GM21529 (cell line): ENCODE data around the gene TP53AIP1.
"Not testable (repeated sequence)": the region's sequence is repeated elsewhere in the genome, so short reads cannot be mapped to it uniquely, and the experiment has no call there.

Experiments
- ATAC-seq: cut with Tn5 transposase; IDR thresholded peaks from one replicate; pipeline ENCODE4 v1.9.1; 2021; ENCODE audit not compliant: unreplicated experiment

TP53AIP1 gene

DNA sequence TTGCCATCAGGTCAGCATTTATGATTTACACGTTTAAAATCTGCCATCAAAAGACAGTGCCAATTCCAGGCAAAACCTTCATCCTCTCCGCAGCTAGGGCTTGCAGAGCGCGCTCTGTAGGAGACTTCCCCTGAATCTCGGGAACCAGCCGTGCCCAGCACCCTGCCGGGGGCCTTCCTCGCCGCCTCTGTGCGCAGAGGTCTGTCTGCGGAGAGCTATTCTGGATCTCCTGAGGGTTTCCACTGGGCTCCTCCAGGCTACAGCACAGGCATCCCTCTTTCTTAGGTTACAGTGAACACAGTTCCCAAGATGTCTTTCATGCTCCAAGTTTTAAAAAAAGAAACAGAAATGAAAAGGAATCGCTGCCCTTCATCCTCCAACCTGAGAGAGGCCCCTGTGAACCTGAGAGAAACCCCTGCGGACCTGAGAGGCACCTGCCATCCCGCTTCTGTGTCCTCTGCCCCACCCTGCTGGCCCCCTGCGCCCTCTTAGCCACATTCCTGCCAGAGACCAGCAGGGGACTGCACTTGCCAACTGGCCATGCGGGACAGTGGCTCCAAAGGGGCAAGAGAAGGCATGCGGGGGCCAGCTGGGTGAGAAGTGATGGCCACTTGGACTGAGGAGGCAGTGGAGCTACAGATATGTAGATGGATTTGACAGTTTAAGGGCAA is 16.1 kb downstream of the TP53AIP1 start:
- no peak for ATAC-seq

DNA sequence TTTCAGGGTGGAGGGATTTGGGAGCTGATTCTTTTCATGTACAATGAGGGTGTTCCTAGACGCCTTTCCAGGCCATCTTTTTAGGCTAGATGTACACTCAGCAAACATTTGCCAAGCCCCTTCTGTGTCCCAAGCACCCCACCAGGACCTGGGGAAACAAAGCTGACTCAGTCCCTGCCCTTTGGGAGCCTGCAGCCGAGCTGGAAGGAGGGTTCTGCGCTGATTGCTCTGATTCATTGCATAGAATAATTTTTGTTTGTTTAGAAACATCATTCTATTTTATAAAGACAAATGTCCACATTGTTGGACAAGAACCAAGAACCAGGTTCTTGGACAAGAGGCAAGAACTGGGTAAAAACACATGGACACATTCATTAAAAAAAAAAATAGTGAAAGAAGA is 16.7 kb downstream of the TP53AIP1 start:
- ATAC-seq, result no peak

DNA sequence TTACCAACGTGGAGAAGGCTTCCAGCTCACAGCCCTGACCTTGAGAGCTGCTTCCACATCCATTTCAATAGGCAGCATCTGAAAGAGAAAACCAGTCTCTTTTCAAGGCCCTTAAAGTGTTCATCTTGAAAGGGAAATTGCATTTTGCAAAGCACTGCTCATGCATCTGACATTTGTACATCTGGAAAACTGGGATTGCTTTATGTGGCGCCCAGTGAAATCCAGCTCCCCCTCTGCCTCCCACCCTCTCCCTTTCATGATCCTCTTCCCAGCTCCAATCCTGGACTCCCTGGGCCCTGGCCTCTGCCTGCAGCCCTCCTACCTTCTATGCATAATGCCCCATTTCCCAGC is 17.4 kb downstream of the TP53AIP1 start:
- no peak for ATAC-seq

GRCh38 chr11:128924510-128925249 is 18.0 kb downstream of the TP53AIP1 start:
- ATAC-seq, result no peak

GRCh38 chr11:128924104-128924503 is 18.6 kb downstream of the TP53AIP1 start:
- no peak for ATAC-seq

DNA sequence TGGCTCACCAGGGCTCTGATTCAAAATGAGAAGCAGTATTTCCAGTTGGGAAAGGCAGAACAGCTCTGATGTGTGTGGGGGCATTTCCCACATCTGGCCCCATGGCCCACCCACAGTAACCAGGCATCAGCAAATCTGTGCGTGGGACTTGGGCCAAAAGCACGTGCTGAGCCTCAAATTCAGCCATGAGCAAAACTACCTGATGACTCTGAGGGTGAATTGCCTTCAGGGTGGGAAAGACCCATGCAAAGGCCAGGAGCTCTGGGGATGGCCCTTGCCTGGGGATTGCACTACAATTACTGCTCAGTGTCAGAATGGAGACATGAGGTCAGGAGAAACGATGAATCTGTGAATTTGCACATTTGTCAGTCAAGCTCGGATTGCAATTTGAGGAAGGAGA is 20.9 kb downstream of the TP53AIP1 start:
- no peak for ATAC-seq

- ATAC-seq, result no peak
Measured at GRCh38 chr11:128920666-128921065, 22.0 kb downstream of the TP53AIP1 start.

GRCh38 chr11:128919635-128920034 is 23.0 kb downstream of the TP53AIP1 start:
- ATAC-seq, result not testable (repeated sequence)

DNA sequence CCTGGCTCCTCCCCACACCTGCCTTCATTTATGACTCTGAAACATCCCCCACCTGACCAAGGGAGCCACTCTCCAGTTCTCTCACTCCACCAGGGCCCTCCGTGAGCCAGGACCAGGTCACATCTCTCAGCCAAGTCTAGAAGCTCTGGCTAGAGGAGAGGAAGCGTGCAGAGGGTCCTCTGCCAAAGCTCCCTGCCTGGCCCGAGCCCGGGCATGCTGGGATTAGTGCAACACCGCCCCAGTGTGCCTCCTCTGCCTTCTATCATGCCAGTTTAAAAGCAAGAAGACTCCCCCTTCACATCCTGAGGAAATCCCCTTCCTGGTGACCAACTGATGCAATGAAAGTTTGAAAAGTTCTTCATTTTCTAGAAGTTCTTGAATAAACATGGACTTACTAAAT is 23.5 kb downstream of the TP53AIP1 start:
- no peak for ATAC-seq

DNA sequence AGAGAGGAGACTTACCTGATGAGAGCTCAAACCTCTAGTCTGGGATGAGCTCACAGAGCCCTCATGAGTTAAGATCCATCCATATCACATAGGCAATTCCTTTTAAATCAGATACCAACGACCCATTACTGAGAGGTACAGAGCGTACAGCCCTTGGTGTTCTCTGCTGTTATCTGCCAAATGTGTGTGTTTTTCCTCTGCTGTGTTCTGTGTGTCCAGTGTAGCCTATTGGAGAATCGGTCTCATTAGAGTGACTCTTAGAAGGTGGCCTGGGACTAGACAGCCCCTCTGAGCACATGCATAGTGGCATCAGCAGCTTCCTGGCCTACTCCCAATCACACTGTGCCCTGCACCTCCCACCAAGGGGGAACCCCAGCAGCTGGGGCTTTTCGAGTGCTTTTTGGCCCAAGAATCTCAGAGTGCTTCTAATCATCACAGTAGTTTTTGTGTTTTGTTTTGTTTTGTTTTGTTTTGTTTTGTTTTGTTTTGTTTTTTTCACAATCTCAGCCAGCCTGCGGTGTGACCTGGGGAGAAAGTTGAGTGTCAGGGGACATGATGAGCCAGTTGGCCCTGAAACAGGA is 25.4 kb downstream of the TP53AIP1 start:
- ATAC-seq, result no peak

DNA sequence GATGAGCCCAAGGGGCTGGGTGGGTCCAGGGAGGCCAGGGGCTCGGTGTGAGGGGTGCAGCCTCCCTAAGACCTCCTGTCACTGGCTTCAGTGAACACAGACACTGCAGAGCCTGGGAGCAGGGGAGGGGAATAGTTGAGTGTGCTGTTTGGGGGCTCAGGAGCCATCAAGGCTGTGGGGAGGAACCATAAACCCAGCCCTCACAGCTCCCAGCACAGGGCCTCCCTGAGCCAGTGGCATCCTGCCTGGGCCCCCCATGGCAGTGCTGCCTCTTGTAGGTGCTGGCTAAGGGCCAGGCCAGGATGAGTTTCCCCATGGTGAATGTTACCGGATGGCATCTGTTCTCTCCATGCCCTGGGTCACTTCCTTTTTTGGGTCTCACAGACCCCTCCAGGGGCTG is 26.0 kb downstream of the TP53AIP1 start:
- no peak for ATAC-seq

DNA sequence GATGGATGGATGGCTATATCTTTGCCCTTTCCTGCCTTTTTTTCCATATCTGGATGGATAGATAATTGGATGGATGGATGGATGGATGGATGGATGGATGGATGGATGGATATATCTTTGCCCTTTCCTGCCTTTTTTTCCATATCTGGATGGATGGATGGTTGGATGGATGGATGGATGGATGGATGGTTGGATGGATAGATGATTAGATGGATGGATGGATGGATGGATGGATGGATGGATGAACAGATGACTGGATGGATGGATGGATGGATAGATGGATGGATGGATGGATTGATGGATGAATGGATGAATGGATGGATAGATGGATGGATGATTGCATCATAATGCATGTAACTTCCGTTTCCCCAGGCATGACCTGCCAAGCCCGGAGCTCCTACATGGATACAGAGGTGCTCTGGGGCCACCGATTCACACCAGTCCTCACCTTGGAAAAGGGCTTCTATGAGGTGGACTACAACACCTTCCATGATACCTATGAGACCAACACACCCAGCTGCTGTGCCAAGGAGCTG is 26.6 kb downstream of the TP53AIP1 start:
- no peak for ATAC-seq

- ATAC-seq, result no peak
Measured at GRCh38 chr11:128915149-128915521, 27.5 kb downstream of the TP53AIP1 start.

- no peak for ATAC-seq
Measured at GRCh38 chr11:128914216-128915148, 28.2 kb downstream of the TP53AIP1 start.

DNA sequence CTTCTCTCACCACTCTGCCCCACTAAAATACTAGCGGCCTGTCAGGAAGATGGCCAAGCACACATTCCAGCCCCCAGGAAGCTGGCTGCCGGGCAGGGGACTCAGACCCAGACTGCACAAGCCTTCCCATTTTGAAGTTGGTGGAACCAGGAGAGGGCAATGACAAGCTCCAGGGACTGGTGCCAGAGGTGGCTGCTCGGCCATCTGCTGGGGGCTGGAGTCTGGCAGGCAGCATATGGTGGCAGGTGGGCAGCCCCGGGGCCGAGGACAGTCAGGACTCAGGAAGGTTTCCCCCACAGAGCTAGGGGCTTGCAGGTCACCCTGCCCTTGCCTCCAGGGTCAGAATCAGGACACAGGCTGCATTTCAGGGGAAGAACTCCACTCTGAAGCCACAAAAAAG is 28.9 kb downstream of the TP53AIP1 start:
- ATAC-seq, result no peak

DNA sequence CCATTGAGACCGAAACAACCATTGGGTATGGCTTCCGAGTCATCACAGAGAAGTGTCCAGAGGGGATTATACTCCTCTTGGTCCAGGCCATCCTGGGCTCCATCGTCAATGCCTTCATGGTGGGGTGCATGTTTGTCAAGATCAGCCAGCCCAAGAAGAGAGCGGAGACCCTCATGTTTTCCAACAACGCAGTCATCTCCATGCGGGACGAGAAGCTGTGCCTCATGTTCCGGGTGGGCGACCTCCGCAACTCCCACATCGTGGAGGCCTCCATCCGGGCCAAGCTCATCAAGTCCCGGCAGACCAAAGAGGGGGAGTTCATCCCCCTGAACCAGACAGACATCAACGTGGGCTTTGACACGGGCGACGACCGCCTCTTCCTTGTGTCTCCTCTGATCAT is 31.0 kb downstream of the TP53AIP1 start:
- no peak for ATAC-seq

- ATAC-seq, result no peak
Measured at GRCh38 chr11:128911239-128911638, 31.4 kb downstream of the TP53AIP1 start.

DNA sequence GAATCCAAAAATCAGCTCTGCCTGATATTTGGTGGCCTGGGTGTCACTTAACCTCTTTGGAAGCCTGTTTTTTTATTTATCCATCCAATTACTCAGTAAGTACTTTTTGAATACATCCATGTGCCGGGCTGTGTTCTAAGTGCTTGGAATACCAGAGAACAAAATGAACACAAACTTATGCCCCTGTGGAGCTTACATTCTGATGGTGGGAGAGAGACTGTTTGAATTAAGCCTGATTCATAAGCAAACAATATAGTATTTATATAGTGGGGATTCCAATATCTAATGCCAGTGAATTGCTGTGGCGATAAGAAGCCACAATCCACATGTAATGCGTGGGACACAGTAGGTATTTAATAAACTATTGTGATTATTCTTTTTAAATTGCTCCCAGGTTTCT is 32.1 kb downstream of the TP53AIP1 start:
- no peak for ATAC-seq

- ATAC-seq, result no peak
Measured at GRCh38 chr11:128909438-128910125, 33.1 kb downstream of the TP53AIP1 start.

DNA sequence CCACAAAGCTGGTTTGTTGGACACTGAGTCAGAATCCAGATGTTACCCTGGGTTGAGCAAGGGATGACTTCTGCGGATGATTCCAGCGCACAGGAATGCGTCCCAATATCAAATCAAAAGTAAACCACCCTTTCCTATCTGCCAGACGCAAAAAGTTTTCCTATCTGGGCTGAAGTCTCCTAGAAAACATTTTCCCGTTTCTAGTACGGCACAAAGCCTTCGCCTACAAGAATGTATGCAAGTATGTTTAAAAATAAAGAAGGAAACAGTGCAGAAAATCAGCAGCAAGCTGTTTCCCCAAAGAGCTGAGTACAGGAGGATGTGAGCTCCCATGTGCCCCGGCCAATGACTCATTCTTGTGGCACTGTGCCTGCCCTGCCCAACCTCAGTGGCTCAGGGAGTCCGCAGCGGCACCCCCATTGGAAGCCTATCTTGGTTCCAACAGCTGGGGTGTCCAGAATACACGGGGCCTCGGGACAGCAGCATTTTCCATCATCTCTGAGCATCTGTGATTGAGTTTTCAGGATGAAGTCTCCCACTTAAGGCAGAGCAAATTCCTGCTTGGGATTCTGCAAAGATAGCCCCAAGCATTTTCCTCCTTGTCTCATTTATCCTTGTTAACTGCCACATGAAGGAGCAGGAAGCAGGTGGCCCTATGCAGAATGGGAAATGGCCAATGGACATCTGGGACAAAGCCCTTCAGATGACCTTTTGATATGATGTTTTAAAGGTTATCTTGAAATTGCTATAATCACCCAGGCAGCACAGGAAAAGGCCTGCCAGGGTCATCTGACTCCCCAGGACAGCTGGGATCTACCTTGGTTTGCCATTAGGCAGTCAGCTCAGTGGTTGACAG is 34.1 kb downstream of the TP53AIP1 start:
- no peak for ATAC-seq
